ENCODE data around the gene DMWD. TPM values are rescaled to one million over a fixed set of nuclear protein-coding genes. Genes with fewer than 3 reads are reported as not detected.

The DMWD gene
- total RNA-seq, 4 donors from 2014 or later: 20.0 to 31.0 (median 28.0) TPM

DNA sequence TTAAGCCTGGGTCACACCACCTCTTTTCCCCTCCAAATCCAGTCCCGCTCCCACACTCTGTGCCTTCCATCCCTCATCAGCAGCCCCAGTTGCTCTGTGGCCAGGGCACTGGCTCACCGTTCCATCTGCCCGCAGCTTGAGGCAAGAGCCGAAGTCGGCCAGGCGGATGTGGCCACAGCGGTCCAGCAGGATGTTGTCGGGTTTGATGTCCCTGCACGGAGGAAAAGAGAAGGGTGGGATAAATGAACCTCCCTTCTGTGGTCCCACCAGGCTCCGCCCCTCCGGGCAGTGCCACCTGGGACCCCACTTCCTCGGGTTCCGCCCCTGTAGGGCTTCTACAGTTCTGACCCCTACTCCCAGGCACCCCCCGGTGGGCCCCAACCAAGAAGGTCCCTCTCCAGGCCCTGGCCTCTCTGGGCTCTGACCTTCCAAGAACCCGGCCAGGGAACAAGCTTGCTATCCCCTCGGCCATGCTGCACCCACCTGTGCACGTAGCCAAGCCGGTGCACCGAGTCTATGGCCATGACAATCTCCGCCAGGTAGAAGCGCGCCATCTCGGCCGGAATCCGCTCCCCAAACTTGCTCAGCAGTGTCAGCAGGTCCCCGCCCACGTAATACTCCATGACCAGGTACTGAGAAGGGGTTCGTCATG is 14.5 kb downstream of the DMWD start:
- TF ChIP-seq, protein P1, sequence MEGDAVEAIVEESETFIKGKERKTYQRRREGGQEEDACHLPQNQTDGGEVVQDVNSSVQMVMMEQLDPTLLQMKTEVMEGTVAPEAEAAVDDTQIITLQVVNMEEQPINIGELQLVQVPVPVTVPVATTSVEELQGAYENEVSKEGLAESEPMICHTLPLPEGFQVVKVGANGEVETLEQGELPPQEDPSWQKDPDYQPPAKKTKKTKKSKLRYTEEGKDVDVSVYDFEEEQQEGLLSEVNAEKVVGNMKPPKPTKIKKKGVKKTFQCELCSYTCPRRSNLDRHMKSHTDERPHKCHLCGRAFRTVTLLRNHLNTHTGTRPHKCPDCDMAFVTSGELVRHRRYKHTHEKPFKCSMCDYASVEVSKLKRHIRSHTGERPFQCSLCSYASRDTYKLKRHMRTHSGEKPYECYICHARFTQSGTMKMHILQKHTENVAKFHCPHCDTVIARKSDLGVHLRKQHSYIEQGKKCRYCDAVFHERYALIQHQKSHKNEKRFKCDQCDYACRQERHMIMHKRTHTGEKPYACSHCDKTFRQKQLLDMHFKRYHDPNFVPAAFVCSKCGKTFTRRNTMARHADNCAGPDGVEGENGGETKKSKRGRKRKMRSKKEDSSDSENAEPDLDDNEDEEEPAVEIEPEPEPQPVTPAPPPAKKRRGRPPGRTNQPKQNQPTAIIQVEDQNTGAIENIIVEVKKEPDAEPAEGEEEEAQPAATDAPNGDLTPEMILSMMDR (IDR thresholded peaks at IDR 0.05): no peak
- TF ChIP-seq POLR2A (IDR thresholded peaks at IDR 0.05): no peak
- no peak overlapping the region for H3K4me3 ChIP-seq (ENCODE audit: low read depth, poor library complexity, severe bottlenecking)
- 91 to 94% methylated on average over 26 of the region's 28 CpGs for WGBS, 2 donors
- no peak for DNase-seq (ENCODE audit: low spot score in 2 of 2)
- intact Hi-C loops (cut with DNase I; ENCODE audit: low total_unique reads): no loop called here

DNA sequence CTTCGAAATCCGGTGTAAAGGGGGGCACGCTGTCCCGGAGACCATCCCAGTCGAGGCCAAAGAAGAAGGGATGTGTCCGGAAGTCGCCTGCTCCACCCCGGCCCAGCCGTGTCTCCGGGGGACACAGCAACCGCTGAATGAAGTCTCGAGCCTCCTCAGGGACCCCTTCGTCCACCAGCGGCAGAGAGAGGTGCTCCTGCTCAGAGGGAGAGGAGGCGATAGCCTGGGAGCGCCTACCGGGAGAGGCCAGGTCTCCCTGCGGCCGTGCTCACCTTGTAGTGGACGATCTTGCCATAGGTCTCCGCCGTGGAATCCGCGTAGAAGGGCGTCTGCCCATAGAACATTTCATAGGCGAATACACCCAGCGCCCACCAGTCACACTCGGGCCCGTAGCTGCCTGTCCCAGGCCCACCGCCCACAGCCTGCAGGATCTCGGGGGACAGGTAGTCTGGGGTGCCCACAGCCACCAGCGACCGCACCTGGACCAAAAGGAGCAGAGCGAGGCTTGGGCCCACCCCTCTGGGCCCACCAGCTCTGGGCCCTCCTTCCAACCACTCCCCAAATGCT is 15.2 kb downstream of the DMWD start:
- no peak for TF ChIP-seq POLR2A (IDR thresholded peaks at IDR 0.05)
- TF ChIP-seq, protein P1 (IDR thresholded peaks at IDR 0.05): no peak
- no peak overlapping the region for H3K4me3 ChIP-seq (ENCODE audit: low read depth, poor library complexity, severe bottlenecking)
- DNase-seq (ENCODE audit: low spot score in 2 of 2): no peak
- intact Hi-C loops (cut with DNase I; ENCODE audit: low total_unique reads): no loop called here
- 91 to 95% methylated on average over 34 of the region's 34 CpGs for WGBS, 2 donors

DNA sequence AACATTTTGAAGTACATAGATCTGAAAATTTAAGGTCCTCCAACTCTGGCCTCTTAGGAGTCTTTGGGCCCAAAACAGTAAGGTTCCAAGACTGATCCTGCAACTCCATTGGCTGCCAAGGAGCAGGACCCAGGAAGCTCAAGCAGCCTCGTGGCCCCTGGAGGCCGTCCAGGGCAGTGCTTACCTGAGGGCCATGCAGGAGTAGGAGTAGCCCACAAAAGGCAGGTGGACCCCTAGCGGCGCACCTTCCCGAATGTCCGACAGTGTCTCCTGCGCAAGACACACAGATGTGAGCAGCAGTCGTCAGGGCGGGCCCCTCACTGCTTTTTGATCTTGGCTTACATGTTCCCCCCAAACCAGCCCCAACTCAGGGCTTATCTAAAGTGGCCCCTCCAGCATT is 17.9 kb downstream of the DMWD start:
- WGBS, 2 donors: 87 to 88% methylated on average over 9 of the region's 9 CpGs
- intact Hi-C loops (cut with DNase I; ENCODE audit: low total_unique reads): no loop called here
- TF ChIP-seq POLR2A (IDR thresholded peaks at IDR 0.05): no peak
- TF ChIP-seq, protein P1 (IDR thresholded peaks at IDR 0.05): no peak
- no peak for DNase-seq (ENCODE audit: low spot score in 2 of 2)
- H3K4me3 ChIP-seq (ENCODE audit: low read depth, poor library complexity, severe bottlenecking): no peak overlapping the region

DNA sequence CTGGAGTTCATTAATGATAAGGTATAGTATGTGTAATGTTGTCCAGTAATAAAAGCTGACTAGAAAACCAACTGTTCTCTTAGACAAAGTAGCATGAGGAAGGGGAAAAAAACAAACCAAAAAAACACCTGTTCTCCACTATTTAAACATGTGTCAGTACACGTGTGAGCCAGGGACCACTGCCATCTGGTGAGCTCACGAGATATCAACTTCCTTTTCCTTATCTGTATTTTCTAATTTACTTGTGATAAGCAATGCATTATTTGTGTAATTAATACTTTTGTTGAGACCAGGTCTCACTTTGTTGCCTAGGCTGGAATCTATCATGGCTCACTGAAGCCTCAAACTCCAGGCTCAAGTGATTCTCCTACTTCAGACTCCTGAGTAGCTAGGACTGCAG is 19.3 kb downstream of the DMWD start:
- TF ChIP-seq, protein P1 (IDR thresholded peaks at IDR 0.05): no peak
- no peak for TF ChIP-seq POLR2A (IDR thresholded peaks at IDR 0.05)
- DNase-seq (ENCODE audit: low spot score in 2 of 2): no peak
- no peak overlapping the region for H3K4me3 ChIP-seq (ENCODE audit: low read depth, poor library complexity, severe bottlenecking)
- intact Hi-C loops (cut with DNase I; ENCODE audit: low total_unique reads): no loop called here
- 47 to 49% methylated on average over 2 of the region's 2 CpGs for WGBS, 2 donors

DNA sequence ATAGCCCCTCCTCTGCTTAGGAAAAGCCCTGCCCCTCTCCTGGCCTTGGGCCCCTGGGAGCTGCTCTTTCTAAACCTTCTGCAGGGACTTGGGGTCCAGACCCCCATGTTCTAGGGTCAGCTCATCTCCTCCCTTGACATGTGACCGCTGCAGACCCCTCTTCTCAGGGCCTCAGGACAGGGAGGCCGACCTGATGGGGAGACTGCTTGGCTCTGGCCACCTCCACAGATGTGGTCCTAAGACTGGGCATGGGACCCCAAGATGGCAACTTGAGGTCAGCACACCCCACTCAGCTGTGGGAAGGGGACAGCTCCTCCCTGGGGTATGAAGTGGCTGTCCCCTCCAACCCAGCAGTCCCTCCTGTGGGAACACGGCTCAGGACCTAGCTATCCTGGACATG is 19.7 kb downstream of the DMWD start:
- intact Hi-C loops (cut with DNase I; ENCODE audit: low total_unique reads): no loop called here
- 74 to 90% methylated on average over 3 of the region's 3 CpGs for WGBS, 2 donors
- no peak for TF ChIP-seq POLR2A (IDR thresholded peaks at IDR 0.05)
- TF ChIP-seq, protein P1 (IDR thresholded peaks at IDR 0.05): no peak
- no peak for DNase-seq (ENCODE audit: low spot score in 2 of 2)
- H3K4me3 ChIP-seq (ENCODE audit: low read depth, poor library complexity, severe bottlenecking): no peak overlapping the region
